Panc1 (cell line): ENCODE measurements around the gene KRT86. TPM values are rescaled to one million over a fixed set of nuclear protein-coding genes. Genes with fewer than 3 reads are reported as not detected.

ENCODE experiments used
- ATAC-seq: fragments of 200-7000 bp; cut with Tn5 transposase; 2 replicates; pipeline ENCODE4 v1.9.1; 2020; ENCODE audit warnings: mild to moderate bottlenecking, moderate library complexity
- BruUV-seq: library from RNA; stranded (reverse); fragments of 400-500 nt; replicated peaks from 2 replicates; lab custom pipeline; 2021; lab: Mats Ljungman, UMichigan
- CTCF ChIA-PET: fragments of 300-600 bp; sonication (Branson Sonifier 250); formaldehyde crosslinking; loops from one replicate; lab custom pipeline; 2022; ENCODE audit warnings: antibody characterized with exemption; lab: Charles Lee
- POLR2A ChIA-PET: fragments of 300-600 bp; sonication (Branson Sonifier 250); formaldehyde crosslinking; loops from one replicate; lab custom pipeline; 2022; ENCODE audit warnings: antibody characterized with exemption; lab: Charles Lee
- DNase-seq: peaks from one replicate; pipeline ENCODE4 v3.0.0-alpha.2; 2010; ENCODE audit warnings: low read depth, low spot score
- H3K27ac ChIP-seq: 2 replicates; pipeline ENCODE4 v1.5.1; 2011; ENCODE audit warnings: mild to moderate bottlenecking, low read length, inconsistent platforms
- H3K27me3 ChIP-seq: fragments of 200-500 bp; sonication (Bioruptor generic); 2 replicates; pipeline ENCODE4 v1.6.0; 2014; ENCODE audit warnings: low read length, inconsistent platforms; ENCODE audit not compliant: control insufficient read depth, insufficient read depth
- H3K36me3 ChIP-seq: fragments of 200-500 bp; sonication (Bioruptor generic); 2 replicates; pipeline ENCODE4 v1.5.1; 2014; ENCODE audit warnings: inconsistent platforms, mild to moderate bottlenecking, low read length, moderate library complexity; ENCODE audit not compliant: control insufficient read depth, insufficient read depth
- H3K4me1 ChIP-seq: 2 replicates; pipeline ENCODE4 v1.5.1; 2011; ENCODE audit warnings: inconsistent platforms, mild to moderate bottlenecking, low read length, moderate library complexity; ENCODE audit not compliant: control insufficient read depth, insufficient read depth
- H3K4me3 ChIP-seq, 2 experiments: 2 replicates each; pipeline ENCODE4 v1.5.1; 2011 to 2012; ENCODE audit warnings: low read depth in 2 of 2, low read length in 2 of 2, mild to moderate bottlenecking in 2 of 2, inconsistent platforms in 1 of 2, moderate library complexity in 1 of 2
- H3K9me3 ChIP-seq: fragments of 200-500 bp; sonication (Bioruptor generic); 2 replicates; pipeline ENCODE4 v1.5.1; 2014; ENCODE audit warnings: low read depth, mild to moderate bottlenecking, inconsistent platforms, low read length, moderate library complexity; ENCODE audit not compliant: control insufficient read depth, insufficient read depth
- POLR2AphosphoS5 ChIP-seq: IDR thresholded peaks from 2 replicates; pipeline ENCODE4 v1.6.1; 2012; ENCODE audit warnings: mild to moderate bottlenecking, low read depth, low read length, moderate library complexity
- SIN3A ChIP-seq: IDR thresholded peaks from 2 replicates; pipeline ENCODE4 v1.6.1; 2012; ENCODE audit warnings: low read depth, mild to moderate bottlenecking, low read length, moderate library complexity, borderline replicate concordance; ENCODE audit not compliant: insufficient read depth
- TCF7L2 ChIP-seq: IDR thresholded peaks from 2 replicates; pipeline ENCODE4 v1.6.1; 2011; ENCODE audit warnings: mild to moderate bottlenecking, low read depth, low read length, inconsistent platforms
- in situ Hi-C: cut with HindIII; loops from 2 replicates; pipeline ENCODE4 v1.10.0; 2016; ENCODE audit warnings: low sequenced_read_pairs, low pct_unique_long_range_greater_than_20kb
- intact Hi-C: fragments of 100-400 bp; cut with micrococcal nuclease; formaldehyde crosslinking; loops from one replicate; pipeline ENCODE4 v1.10.0; 2022; ENCODE audit not compliant: unreplicated experiment
- total RNA-seq: library from RNA; stranded (reverse); gene quantifications from one replicate; pipeline ENCODE4 v1.2.1, GENCODE V29; 2021; ENCODE audit not compliant: unreplicated experiment
- TF ChIP-seq, protein P1 (sequence below): fragments of 450-650 bp; IDR thresholded peaks from 2 replicates; pipeline ENCODE4 v1.5.1; 2017; ENCODE audit warnings: mild to moderate bottlenecking
- TF ChIP-seq, protein P2 (sequence below), 2 experiments: IDR thresholded peaks; 2 replicates each; pipeline ENCODE4 v1.6.1; 2011 to 2012; ENCODE audit warnings: low read depth in 2 of 2, control low read depth in 1 of 2, low read length in 1 of 2, mild to moderate bottlenecking in 1 of 2, moderate library complexity in 1 of 2; ENCODE audit not compliant: insufficient read depth in 1 of 2

Gene KRT86
- total RNA-seq, 1 experiment from 2014 or later: 1.1 TPM

DNA sequence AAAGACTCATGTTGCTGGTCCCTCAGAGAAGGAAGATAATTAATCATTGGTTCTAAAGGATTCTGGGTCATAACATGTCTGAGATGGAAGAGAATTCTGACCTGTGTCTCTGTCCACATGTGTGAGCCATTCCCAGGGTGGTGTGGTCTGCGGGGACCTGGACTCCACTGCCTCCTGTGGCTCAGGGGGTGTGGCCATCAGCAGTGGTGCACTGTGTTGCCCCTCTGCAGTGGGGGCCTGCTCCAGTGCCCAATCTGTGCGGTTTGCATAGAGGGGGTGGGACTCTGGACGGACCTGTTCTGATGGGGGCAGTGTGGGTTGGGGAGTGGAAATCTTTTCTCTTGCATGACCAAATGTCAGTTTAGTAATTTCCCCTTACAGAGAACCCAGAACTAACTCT lies 79.3 kb downstream of the KRT86 start:
- DNase-seq (no peak), ATAC-seq (no peak)
- Histone ChIP-seq H3K4me1 (no peaks in the 10 kb centered on the region), H3K36me3 (no peaks in the 10 kb centered on the region), H3K4me3 (no peak overlapping the region), H3K9me3 (no peaks in the 10 kb centered on the region), H3K27ac (no peak overlapping the region), H3K27me3 (peaks cover 4% of the 10 kb centered on the region; the same call in 1 of the 2 replicates)
- in situ Hi-C loops (no loop called here), intact Hi-C loops (no loop called here)
- no TSS peak for BruUV-seq
- TF ChIP-seq, protein P1, sequence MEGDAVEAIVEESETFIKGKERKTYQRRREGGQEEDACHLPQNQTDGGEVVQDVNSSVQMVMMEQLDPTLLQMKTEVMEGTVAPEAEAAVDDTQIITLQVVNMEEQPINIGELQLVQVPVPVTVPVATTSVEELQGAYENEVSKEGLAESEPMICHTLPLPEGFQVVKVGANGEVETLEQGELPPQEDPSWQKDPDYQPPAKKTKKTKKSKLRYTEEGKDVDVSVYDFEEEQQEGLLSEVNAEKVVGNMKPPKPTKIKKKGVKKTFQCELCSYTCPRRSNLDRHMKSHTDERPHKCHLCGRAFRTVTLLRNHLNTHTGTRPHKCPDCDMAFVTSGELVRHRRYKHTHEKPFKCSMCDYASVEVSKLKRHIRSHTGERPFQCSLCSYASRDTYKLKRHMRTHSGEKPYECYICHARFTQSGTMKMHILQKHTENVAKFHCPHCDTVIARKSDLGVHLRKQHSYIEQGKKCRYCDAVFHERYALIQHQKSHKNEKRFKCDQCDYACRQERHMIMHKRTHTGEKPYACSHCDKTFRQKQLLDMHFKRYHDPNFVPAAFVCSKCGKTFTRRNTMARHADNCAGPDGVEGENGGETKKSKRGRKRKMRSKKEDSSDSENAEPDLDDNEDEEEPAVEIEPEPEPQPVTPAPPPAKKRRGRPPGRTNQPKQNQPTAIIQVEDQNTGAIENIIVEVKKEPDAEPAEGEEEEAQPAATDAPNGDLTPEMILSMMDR: no peak
- TF ChIP-seq, protein P2, sequence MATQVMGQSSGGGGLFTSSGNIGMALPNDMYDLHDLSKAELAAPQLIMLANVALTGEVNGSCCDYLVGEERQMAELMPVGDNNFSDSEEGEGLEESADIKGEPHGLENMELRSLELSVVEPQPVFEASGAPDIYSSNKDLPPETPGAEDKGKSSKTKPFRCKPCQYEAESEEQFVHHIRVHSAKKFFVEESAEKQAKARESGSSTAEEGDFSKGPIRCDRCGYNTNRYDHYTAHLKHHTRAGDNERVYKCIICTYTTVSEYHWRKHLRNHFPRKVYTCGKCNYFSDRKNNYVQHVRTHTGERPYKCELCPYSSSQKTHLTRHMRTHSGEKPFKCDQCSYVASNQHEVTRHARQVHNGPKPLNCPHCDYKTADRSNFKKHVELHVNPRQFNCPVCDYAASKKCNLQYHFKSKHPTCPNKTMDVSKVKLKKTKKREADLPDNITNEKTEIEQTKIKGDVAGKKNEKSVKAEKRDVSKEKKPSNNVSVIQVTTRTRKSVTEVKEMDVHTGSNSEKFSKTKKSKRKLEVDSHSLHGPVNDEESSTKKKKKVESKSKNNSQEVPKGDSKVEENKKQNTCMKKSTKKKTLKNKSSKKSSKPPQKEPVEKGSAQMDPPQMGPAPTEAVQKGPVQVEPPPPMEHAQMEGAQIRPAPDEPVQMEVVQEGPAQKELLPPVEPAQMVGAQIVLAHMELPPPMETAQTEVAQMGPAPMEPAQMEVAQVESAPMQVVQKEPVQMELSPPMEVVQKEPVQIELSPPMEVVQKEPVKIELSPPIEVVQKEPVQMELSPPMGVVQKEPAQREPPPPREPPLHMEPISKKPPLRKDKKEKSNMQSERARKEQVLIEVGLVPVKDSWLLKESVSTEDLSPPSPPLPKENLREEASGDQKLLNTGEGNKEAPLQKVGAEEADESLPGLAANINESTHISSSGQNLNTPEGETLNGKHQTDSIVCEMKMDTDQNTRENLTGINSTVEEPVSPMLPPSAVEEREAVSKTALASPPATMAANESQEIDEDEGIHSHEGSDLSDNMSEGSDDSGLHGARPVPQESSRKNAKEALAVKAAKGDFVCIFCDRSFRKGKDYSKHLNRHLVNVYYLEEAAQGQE (IDR thresholded peaks at IDR 0.05; ENCODE audit: insufficient read depth in 1 of 2, low read depth in 2 of 2, low read length in 1 of 2): no peak
- TF ChIP-seq SIN3A (no peak), TCF7L2 (no peak), POLR2AphosphoS5 (no peak)
- ChIA-PET CTCF (no interaction called here), POLR2A (no interaction called here)

- CTCF ChIA-PET: no interaction called here
- POLR2A ChIA-PET: no interaction called here
- BruUV-seq: no TSS peak
- Histone ChIP-seq H3K36me3 (no peaks in the 10 kb centered on the region), H3K4me1 (no peaks in the 10 kb centered on the region), H3K27ac (no peak overlapping the region), H3K4me3 (no peak overlapping the region), H3K9me3 (no peaks in the 10 kb centered on the region), H3K27me3 (peaks cover 4% of the 10 kb centered on the region; the same call in 1 of the 2 replicates)
- TF ChIP-seq POLR2AphosphoS5 (no peak), TCF7L2 (no peak), SIN3A (no peak)
- TF ChIP-seq, protein P2 (IDR thresholded peaks at IDR 0.05; ENCODE audit: insufficient read depth in 1 of 2, low read depth in 2 of 2, low read length in 1 of 2): no peak
- TF ChIP-seq, protein P1: no peak
- in situ Hi-C loops (no loop called here), intact Hi-C loops (no loop called here)
- ATAC-seq (no peak), DNase-seq (no peak)
Observed at GRCh38 chr12:52354200-52354599, 79.8 kb downstream of the KRT86 start.
